ENCODE data around the gene ASAP3.

ASAP3 gene

DNA sequence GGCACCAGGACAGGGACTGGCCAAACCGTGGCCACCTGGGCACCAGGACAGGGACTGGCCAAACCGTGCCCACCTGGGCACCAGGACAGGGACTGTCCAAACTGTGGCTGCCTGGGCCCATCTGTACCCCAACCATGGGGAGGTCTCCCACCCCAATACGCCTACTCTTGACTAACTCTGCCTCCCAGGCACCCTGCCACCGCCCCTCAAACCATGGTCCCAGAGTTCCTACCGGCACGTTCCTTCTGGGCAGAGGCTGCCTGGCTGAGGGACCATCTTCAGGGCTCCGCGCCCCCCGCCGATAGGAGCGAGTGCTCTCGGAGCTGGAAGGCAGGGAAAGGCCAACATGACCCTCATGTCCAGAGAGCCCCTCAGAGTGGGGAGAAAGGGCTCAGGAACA, 53.2 kb downstream of the ASAP3 start:
- H3K4me3 ChIP-seq (ENCODE audit: low read length) = no peak overlapping the region
- TF ChIP-seq, protein P1, sequence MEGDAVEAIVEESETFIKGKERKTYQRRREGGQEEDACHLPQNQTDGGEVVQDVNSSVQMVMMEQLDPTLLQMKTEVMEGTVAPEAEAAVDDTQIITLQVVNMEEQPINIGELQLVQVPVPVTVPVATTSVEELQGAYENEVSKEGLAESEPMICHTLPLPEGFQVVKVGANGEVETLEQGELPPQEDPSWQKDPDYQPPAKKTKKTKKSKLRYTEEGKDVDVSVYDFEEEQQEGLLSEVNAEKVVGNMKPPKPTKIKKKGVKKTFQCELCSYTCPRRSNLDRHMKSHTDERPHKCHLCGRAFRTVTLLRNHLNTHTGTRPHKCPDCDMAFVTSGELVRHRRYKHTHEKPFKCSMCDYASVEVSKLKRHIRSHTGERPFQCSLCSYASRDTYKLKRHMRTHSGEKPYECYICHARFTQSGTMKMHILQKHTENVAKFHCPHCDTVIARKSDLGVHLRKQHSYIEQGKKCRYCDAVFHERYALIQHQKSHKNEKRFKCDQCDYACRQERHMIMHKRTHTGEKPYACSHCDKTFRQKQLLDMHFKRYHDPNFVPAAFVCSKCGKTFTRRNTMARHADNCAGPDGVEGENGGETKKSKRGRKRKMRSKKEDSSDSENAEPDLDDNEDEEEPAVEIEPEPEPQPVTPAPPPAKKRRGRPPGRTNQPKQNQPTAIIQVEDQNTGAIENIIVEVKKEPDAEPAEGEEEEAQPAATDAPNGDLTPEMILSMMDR (conservative IDR thresholded peaks at IDR 0.05; ENCODE audit: low read length) = no peak
- DNase-seq (ENCODE audit: low read depth) = no peak

DNA sequence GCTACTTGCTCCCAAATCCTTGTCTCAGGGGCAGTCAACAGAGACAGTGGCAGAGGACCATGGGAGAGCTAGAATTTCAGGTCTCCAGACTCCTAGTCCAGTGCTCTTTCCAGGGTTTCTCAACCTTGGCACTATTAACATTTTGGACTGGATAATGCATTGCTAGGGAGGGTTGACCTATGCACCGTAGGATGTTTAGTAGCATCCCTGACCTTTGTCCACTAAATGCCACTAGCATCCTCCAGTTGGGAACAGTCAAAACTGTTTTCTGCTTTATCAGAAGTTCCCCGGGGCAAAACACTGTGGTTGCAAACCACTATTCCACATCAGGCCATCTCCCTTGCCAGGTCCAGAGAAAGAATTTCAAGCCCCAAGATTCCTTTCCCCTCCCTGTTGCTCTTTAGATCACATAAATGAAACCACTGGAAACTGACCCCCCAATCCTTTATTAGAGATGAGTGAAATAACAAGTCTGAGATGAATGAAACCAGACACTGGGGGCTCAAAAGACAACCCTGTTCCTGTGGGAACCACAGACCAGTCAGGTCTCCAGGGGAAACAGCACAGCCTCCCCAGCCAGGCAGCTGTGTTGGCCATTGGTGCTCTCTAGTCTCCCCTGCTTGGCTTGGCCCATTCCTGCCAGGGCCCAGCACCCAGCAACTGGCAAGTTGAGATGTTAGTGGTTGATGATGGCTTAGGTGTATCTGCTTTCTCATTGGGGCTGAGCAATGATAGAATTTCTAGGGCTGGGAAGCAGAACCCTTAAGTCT, 55.7 kb downstream of the ASAP3 start:
- TF ChIP-seq, protein P1 (conservative IDR thresholded peaks at IDR 0.05; ENCODE audit: low read length) = no peak
- DNase-seq (ENCODE audit: low read depth) = peak; percentile 4
- H3K4me3 ChIP-seq (ENCODE audit: low read length) = no peak overlapping the region

DNA sequence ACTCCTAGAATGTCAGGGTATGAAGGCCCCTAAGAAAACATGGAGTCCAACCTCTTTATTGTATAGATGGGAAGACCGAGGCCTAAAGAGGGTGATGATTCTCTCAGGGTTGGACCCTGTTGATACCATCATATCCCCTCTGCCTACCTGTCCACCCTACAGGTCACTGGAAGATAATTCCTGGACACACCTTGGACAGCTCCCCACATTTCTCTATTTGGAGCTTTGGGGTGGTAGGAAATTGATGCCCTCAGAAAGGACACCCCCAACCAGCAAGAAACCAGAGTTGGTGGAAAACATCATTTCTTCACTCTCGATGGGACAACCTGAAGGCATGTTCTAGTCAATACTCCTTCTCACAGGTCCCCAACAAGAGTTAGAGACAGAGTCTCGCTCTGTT, 56.4 kb downstream of the ASAP3 start:
- H3K4me3 ChIP-seq (ENCODE audit: low read length) = no peak overlapping the region
- DNase-seq (ENCODE audit: low read depth) = no peak
- TF ChIP-seq, protein P1 (conservative IDR thresholded peaks at IDR 0.05; ENCODE audit: low read length) = no peak

DNA sequence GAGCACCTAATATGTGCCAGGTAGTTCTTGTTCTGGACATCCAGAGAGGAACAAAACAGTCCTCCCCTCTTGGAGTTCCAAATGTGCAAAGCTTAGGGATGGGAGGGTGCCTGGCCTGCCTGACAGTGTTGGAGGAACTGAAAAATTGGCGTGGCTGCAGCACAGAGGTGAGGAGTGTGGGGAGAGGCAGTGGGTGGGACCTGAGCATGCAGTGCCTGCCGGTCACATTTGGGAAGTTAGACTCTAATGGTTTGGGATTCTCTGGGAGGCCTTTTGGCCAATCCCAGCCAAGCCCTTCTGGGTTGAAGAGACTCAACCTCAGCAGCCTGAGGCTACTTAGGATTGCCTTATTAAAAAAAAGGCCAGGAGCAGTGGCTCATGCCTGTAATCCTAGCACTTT, 57.2 kb downstream of the ASAP3 start:
- no peak overlapping the region for H3K4me3 ChIP-seq (ENCODE audit: low read length)
- TF ChIP-seq, protein P1 (conservative IDR thresholded peaks at IDR 0.05; ENCODE audit: low read length) = no peak
- no peak for DNase-seq (ENCODE audit: low read depth)

DNA sequence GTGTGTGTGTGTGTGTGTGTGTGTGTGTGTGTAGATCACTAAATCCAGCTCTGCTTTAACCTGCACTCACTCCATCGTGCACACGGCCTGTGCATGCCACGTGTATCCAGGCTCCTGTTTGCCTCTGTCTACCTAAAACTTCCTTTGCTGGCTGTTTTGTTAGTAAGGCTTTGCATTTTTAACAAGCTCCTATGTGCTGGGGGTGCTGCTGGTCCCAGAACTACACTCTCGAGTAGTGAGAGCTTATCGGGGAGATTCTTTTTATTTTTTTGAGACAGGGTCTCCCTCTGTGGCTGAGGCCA, 58.8 kb downstream of the ASAP3 start:
- TF ChIP-seq, protein P1 (conservative IDR thresholded peaks at IDR 0.05; ENCODE audit: low read length) = no peak
- no peak for DNase-seq (ENCODE audit: low read depth)
- H3K4me3 ChIP-seq (ENCODE audit: low read length) = peak overlapping the region; percentile 69

DNA sequence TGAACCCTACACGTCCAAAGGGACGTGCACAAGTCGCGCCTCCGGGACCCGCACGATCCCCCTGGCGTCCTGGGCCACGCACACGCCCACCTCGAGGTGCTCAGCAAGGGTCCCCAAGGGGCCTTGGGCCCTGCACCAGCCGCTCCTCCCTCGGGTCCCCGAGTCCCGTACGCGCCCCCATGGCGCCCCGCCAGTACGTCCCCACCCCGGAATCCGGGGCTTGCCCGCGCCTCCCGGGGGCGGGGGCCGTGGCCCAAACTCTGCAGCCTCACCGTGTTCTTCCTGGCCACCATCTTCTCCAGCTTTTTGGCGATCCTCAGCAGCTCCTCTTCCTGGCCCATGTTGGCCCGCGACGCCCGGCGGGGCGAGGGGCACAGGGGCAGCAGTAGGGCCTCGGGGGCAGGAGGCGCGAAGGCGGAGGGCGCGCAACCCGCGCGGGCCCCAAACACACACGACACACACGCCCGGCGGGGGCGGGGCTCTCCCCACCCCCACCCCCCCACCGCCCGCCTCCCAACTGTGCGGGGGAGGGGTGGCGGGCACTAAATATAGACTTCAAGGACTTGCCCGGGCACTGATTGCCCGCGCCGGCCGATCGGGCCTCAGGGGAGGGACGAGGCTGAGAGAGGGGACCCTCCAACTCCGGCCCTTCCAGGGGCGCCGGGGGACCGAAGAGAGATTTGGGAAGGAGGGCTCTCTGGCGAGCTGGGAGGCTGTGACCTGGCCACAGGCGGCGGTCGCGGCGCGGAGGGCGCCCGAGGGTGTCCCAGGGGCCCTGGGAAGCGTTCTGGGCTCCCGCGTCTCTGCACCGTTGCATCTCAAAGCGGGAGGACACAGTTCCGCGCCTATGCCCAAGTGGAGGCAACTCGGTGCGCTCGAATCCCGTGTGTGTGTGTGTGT, 59.4 kb downstream of the ASAP3 start, which contains the start of gene TCEA3:
Gene TCEA3, minus strand, starts transcription at position 456 of the 900 bp plus-strand sequence. Its CDS starts 115 bp downstream, at position 341.
- TF ChIP-seq, protein P1 (conservative IDR thresholded peaks at IDR 0.05; ENCODE audit: low read length) = 0 out of 2 replicates have a peak, but pooled peaks have one; percentile 8
- H3K4me3 ChIP-seq (ENCODE audit: low read length) = peak within 1 kb of the TSS; percentile 69
- DNase-seq (ENCODE audit: low read depth) = peak; percentile 42
